Astrocyte (in vitro differentiated cells and primary cell): ENCODE data around the gene TTPAL.

ENCODE experiments used
- CTCF ChIP-seq: IDR thresholded peaks from 2 replicates; pipeline ENCODE4 v1.5.1; 2011; ENCODE audit warnings: low read depth, mild to moderate bottlenecking, inconsistent platforms, low read length, moderate library complexity; ENCODE audit not compliant: insufficient read depth
- EZH2 ChIP-seq: IDR thresholded peaks from 2 replicates; pipeline ENCODE4 v1.6.1; 2012; ENCODE audit warnings: mild to moderate bottlenecking, low read length, inconsistent platforms; ENCODE audit not compliant: insufficient read depth

- peak; percentile 33 for TF ChIP-seq CTCF
- no peak for TF ChIP-seq EZH2
Observed at GRCh38 chr20:44460795-44461141, 14.9 kb upstream of the TTPAL start.
